Measurements from ENCODE around the gene TXNDC8. TPM values are rescaled to one million over a fixed set of nuclear protein-coding genes. Genes with fewer than 3 reads are reported as not detected.
A peak's percentile ranks its signal among the peaks of the same experiment; 100 is the strongest.

Gene TXNDC8
- total and polyA plus RNA-seq, 2 of the 13 experiments (the other 11 are each of a cell fraction or from before 2014, with no cell fraction given) = not detected

- H3K36me3 ChIP-seq (replicated peaks in 1 of 2; ENCODE audit: control insufficient read depth in 1 of 2, insufficient read depth in 2 of 2, low read length in 2 of 2) = no peaks in the 10 kb centered on the region
- H3K27ac ChIP-seq (ENCODE audit: extremely low read length, insufficient read depth, low read length) = peak overlapping the region; percentile 90
- H2AFZ ChIP-seq (ENCODE audit: low read length) = no peak overlapping the region
- CTCF ChIA-PET (ENCODE audit: low intra/inter-chr PET ratio, low total read pairs) = no interaction called here
- peak overlapping the region; percentile 91 for H3K9ac ChIP-seq (ENCODE audit: insufficient read depth, low read depth, low read length)
- no peak for TF ChIP-seq ZBTB14 (CRISPR knock-in tag; IDR thresholded peaks at IDR 0.05)
- 0 out of 2 replicates have a peak, but pooled peaks have one; percentile 4 for TF ChIP-seq ZC3H4 (CRISPR knock-in tag; IDR thresholded peaks at IDR 0.05; ENCODE audit: borderline replicate concordance)
- TF ChIP-seq ZNF335 (CRISPR knock-in tag; IDR thresholded peaks at IDR 0.05) = 0 out of 2 replicates have a peak, but pooled peaks have one; percentile 12
- no peak for TF ChIP-seq ELK4 (CRISPR knock-in tag; IDR thresholded peaks at IDR 0.05; ENCODE audit: borderline replicate concordance)
- WGBS (ENCODE audit: low lambda C conversion rate) = 100% methylated on average over 1 of the region's 1 CpG
- peak overlapping the region in 2 of 3 experiments; percentile 90 to 95; a peak in 4 of 6 replicates for H3K4me3 ChIP-seq (replicated peaks in 1 of 3; ENCODE audit: insufficient read depth in 1 of 3, low read depth in 2 of 3, low read length in 3 of 3)
- in situ Hi-C loops (cut with HindIII; ENCODE audit: extremely low pct_ligation_motif_present, low pct_unique_long_range_greater_than_20kb) (loop anchor here (5.0 kb wide), 1 partner anchor 76 kb away; no protein-coding TSS in a partner anchor), intact Hi-C loops (cut with micrococcal nuclease; ENCODE audit: unreplicated experiment) (loop anchor here (1.0 to 2.0 kb wide), 2 partner anchors 37 to 64 kb away; no protein-coding TSS in a partner anchor)
- POLR2A ChIA-PET = interaction anchor here (1.7 to 2.4 kb wide), 6 partner anchors 24 to 131 kb away, joined by 5 to 30 read pairs (median 12); no protein-coding TSS in a partner anchor
- H4K20me1 ChIP-seq (ENCODE audit: insufficient read depth, low read length) = peaks cover 23% of the 10 kb centered on the region
- no peaks in the 10 kb centered on the region; a peak in 1 of 5 replicates for H3K27me3 ChIP-seq (ENCODE audit: control insufficient read depth in 1 of 2, insufficient read depth in 2 of 2, low read length in 2 of 2)
- BruUV-seq (replicated peaks) = no TSS peak
- FAIRE-seq = no peak
- no peak for DNase-seq (ENCODE audit: low spot score)
- no peaks in the 10 kb centered on the region for H3K9me3 ChIP-seq (ENCODE audit: low read length)
- ATAC-seq = no peak
- peaks cover 43% of the 10 kb centered on the region for H3K79me2 ChIP-seq (ENCODE audit: insufficient read depth, low read length)
- peaks cover 32% of the 10 kb centered on the region for H3K4me1 ChIP-seq (ENCODE audit: insufficient read depth, low read length)
- peak overlapping the region; percentile 96 for H3K4me2 ChIP-seq (ENCODE audit: low read depth, low read length)
Observed at GRCh38 chr9:110257956-110258355, 79.7 kb downstream of the TXNDC8 start.

Data from HepG2 (cell line).